Measurements from ENCODE around the gene CEP78.
"Not testable (repeated sequence)": the region's sequence is repeated elsewhere in the genome, so short reads cannot be mapped to it uniquely, and the experiment has no call there.

GRCh38 chr9:78284181-78284580, 48.3 kb downstream of the CEP78 start:
- TF ChIP-seq POLR2A (IDR thresholded peaks at IDR 0.05; ENCODE audit: low read depth, low read length); TAF1 (IDR thresholded peaks at IDR 0.05; ENCODE audit: borderline replicate concordance, low read depth, low read length); POLR2AphosphoS5 (IDR thresholded peaks at IDR 0.05; ENCODE audit: low read depth, low read length): not testable (repeated sequence)
